B cell (primary cell): ENCODE results near the gene TRPC1. TPM values are rescaled to one million over a fixed set of nuclear protein-coding genes. Genes with fewer than 3 reads are reported as not detected.

Source experiments
- ATAC-seq: fragments of 200-7000 bp; cut with Tn5 transposase; one replicate; pipeline ENCODE4 v1.10.0; 2021; ENCODE audit warnings: low read depth, mild to moderate bottlenecking, moderate number of reproducible peaks, moderate library complexity
- CTCF ChIA-PET: fragments of 350-600 bp; sonication (Branson Sonifier 250); formaldehyde crosslinking; loops from one replicate; lab custom pipeline; 2021; ENCODE audit warnings: antibody characterized with exemption, inconsistent platforms; lab: Charles Lee
- POLR2A ChIA-PET: fragments of 350-600 bp; sonication (Branson Sonifier 250); formaldehyde crosslinking; loops from one replicate; lab custom pipeline; 2021; ENCODE audit warnings: antibody characterized with exemption; lab: Charles Lee
- DNase-seq: peaks from one replicate; pipeline ENCODE4 v3.0.0; 2013
- H2AFZ ChIP-seq: 2 replicates; pipeline ENCODE4 v1.6.1; 2012; ENCODE audit warnings: mild to moderate bottlenecking, low read depth, low read length; ENCODE audit not compliant: insufficient read depth, poor library complexity, severe bottlenecking
- H3K27ac ChIP-seq, 2 donors: 1 replicate in 1 of 2; 2 replicates in 1 of 2; pipeline ENCODE4 v1.5.1; 2012 to 2013; ENCODE audit warnings: low read length in 2 of 2, mild to moderate bottlenecking in 2 of 2, moderate library complexity in 1 of 2
- H3K27me3 ChIP-seq, 4 experiments: fragments of 200-600 bp in 1 of 4; sonication (generic) in 1 of 4; replicated peaks in 1 of 4; 1 replicate in 2 of 4; 2 replicates in 2 of 4; pipeline versions ENCODE4 v1.6.1 to v1.7.0; 2013 to 2016; ENCODE audit warnings: low read length in 3 of 4, mild to moderate bottlenecking in 2 of 4, mixed read lengths in 1 of 4, moderate library complexity in 1 of 4; ENCODE audit not compliant: insufficient read depth in 4 of 4, control insufficient read depth in 3 of 4; ENCODE audit errors: control extremely low read depth in 1 of 4
- H3K36me3 ChIP-seq, 2 experiments: replicated peaks in 1 of 2; 1 replicate in 1 of 2; 2 replicates in 1 of 2; pipeline versions ENCODE4 v1.6.1 to v1.7.1; 2013; ENCODE audit warnings: low read length in 1 of 2; ENCODE audit not compliant: insufficient read depth in 2 of 2, control insufficient read depth in 1 of 2; ENCODE audit errors: control extremely low read depth in 1 of 2, extremely low read depth in 1 of 2
- H3K4me1 ChIP-seq, 2 donors: fragments of 200-600 bp in 1 of 2; sonication (generic) in 1 of 2; 1 replicate in 1 of 2; 2 replicates in 1 of 2; pipeline versions ENCODE4 v1.5.1 to v1.6.1; 2013 to 2017; ENCODE audit warnings: low read length in 2 of 2; ENCODE audit not compliant: control insufficient read depth in 2 of 2, insufficient read depth in 2 of 2
- H3K4me2 ChIP-seq: replicated peaks from 2 replicates; pipeline ENCODE3; 2012; ENCODE audit warnings: mild to moderate bottlenecking, low read depth, low read length; ENCODE audit not compliant: poor library complexity, severe bottlenecking
- H3K4me3 ChIP-seq, 5 experiments: fragments of 200-600 bp in 1 of 5; sonication (generic) in 1 of 5; 1 replicate in 3 of 5; 2 replicates in 2 of 5; pipeline versions ENCODE4 v1.5.1 to v1.7.0; 2011 to 2016; ENCODE audit warnings: low read length in 4 of 5, mild to moderate bottlenecking in 4 of 5, low read depth in 2 of 5, control low read depth in 1 of 5, moderate library complexity in 1 of 5; ENCODE audit not compliant: insufficient read depth in 1 of 5; ENCODE audit errors: control extremely low read depth in 1 of 5, extremely low read depth in 1 of 5
- H3K79me2 ChIP-seq: fragments of 200-600 bp; sonication (generic); one replicate; pipeline ENCODE4 v1.6.0; 2016; ENCODE audit warnings: low read length; ENCODE audit not compliant: control insufficient read depth, insufficient read depth
- H3K9ac ChIP-seq: fragments of 200-600 bp; sonication (generic); 2 replicates; pipeline ENCODE4 v1.6.1; 2017; ENCODE audit warnings: mild to moderate bottlenecking, low read length, moderate library complexity
- H3K9me3 ChIP-seq, 3 donors: one replicate each; pipeline versions ENCODE4 v1.6.1 to v1.7.1; 2013; ENCODE audit warnings: low read length in 2 of 3; ENCODE audit not compliant: control insufficient read depth in 2 of 3, insufficient read depth in 1 of 3; ENCODE audit errors: control extremely low read depth in 1 of 3
- H4K20me1 ChIP-seq: 2 replicates; pipeline ENCODE4 v1.6.0; 2012; ENCODE audit warnings: mild to moderate bottlenecking, low read length; ENCODE audit not compliant: insufficient read depth, control insufficient read depth, poor library complexity, severe bottlenecking
- H3K27ac Mint-ChIP-seq: one replicate; pipeline ENCODE4 v1.8.0; 2021; ENCODE audit warnings: mixed read lengths
- H3K27me3 Mint-ChIP-seq: one replicate; pipeline ENCODE4 v1.8.0; 2021; ENCODE audit warnings: mixed read lengths
- H3K4me1 Mint-ChIP-seq: one replicate; pipeline ENCODE4 v1.8.0; 2021; ENCODE audit warnings: mixed read lengths
- H3K4me3 Mint-ChIP-seq: one replicate; pipeline ENCODE4 v1.8.0; 2021; ENCODE audit warnings: mixed read lengths
- H3K9me3 Mint-ChIP-seq: one replicate; pipeline ENCODE4 v1.8.0; 2022; ENCODE audit warnings: mixed read lengths; ENCODE audit not compliant: insufficient read depth
- CTCF ChIP-seq: fragments of 200-600 bp; IDR thresholded peaks from one replicate; pipeline ENCODE4 v1.8.0; 2022; ENCODE audit warnings: antibody characterized with exemption, mild to moderate bottlenecking
- EZH2 ChIP-seq: IDR thresholded peaks from 2 replicates; pipeline ENCODE4 v1.6.1; 2012; ENCODE audit warnings: borderline replicate concordance, low read depth, mild to moderate bottlenecking, moderate library complexity, low read length; ENCODE audit not compliant: insufficient read depth, poor library complexity, severe bottlenecking
- WGBS: methylation state at CpG from one replicate; pipeline ENCODE4 v1.1.5; 2013; ENCODE audit warnings: missing lambda C conversion rate; ENCODE audit not compliant: insufficient coverage; 5-methylcytosine and 5-hydroxymethylcytosine counted together
- intact Hi-C: fragments of 100-400 bp; cut with micrococcal nuclease; formaldehyde crosslinking; loops from one replicate; pipeline ENCODE4 v1.10.0; 2022
- polyA plus RNA-seq: library from polyadenylated mRNA; depleted of rRNA; stranded (reverse); fragments of >200 nt; gene quantifications from 2 replicates; pipeline ENCODE4 v1.2.3, GENCODE V29; 2012
- total RNA-seq, 2 donors: library from RNA; stranded (reverse); fragments of 120-200 nt in 1 of 2; gene quantifications; 1 replicate in 1 of 2; 2 replicates in 1 of 2; pipeline versions ENCODE4 v1.2.3 to v1.2.4, GENCODE V29; 2013 to 2022

Gene TRPC1
- total and polyA plus RNA-seq, 2 donors (not counting 1 experiment from before 2014, with no cell fraction given), result 2.0 to 3.8 TPM

GRCh38 chr3:142846779-142847577 lies 123.1 kb downstream of the TRPC1 start:
- no peak overlapping the region for H3K27ac ChIP-seq
- no peaks in the 10 kb centered on the region for H4K20me1 ChIP-seq
- DNase-seq (no peak), ATAC-seq (no peak)
- no peaks in the 10 kb centered on the region for H3K36me3 ChIP-seq
- no peaks in the 10 kb centered on the region for H3K79me2 ChIP-seq
- H3K27me3 ChIP-seq, result peaks cover 0 to 5% (median 0%) of the 10 kb centered on the region in 4 experiments
- H2AFZ ChIP-seq, result no peak overlapping the region
- ChIA-PET CTCF (interaction anchor here (1.3 kb wide), 1 partner anchor 10 kb away, joined by 3 read pairs; no protein-coding TSS in a partner anchor), POLR2A (no interaction called here)
- 75% methylated on average over 1 of the region's 2 CpGs for WGBS
- H3K9me3 ChIP-seq, result no peaks in the 10 kb centered on the region
- Mint-ChIP-seq H3K9me3 (no peaks in the 10 kb centered on the region), H3K27me3 (peaks cover 5% of the 10 kb centered on the region), H3K27ac (no peak overlapping the region), H3K4me3 (no peak overlapping the region), H3K4me1 (no peaks in the 10 kb centered on the region)
- no peak overlapping the region for H3K4me3 ChIP-seq
- no peak overlapping the region for H3K9ac ChIP-seq
- H3K4me1 ChIP-seq, result no peaks in the 10 kb centered on the region
- no peak overlapping the region for H3K4me2 ChIP-seq
- intact Hi-C loops, result no loop called here
- TF ChIP-seq CTCF, result no peak
- TF ChIP-seq EZH2, result no peak

GRCh38 chr3:142849148-142849547 lies 125.3 kb downstream of the TRPC1 start:
- Histone ChIP-seq H3K9ac (no peak overlapping the region), H3K4me2 (no peak overlapping the region), H3K4me3 (no peak overlapping the region), H3K27me3 (peaks cover 0 to 5% (median 0%) of the 10 kb centered on the region in 4 experiments), H3K36me3 (no peaks in the 10 kb centered on the region), H3K4me1 (no peaks in the 10 kb centered on the region), H2AFZ (no peak overlapping the region), H3K27ac (no peak overlapping the region), H3K79me2 (no peaks in the 10 kb centered on the region), H4K20me1 (no peaks in the 10 kb centered on the region), H3K9me3 (no peaks in the 10 kb centered on the region)
- ChIA-PET CTCF (no interaction called here), POLR2A (no interaction called here)
- no peak for DNase-seq
- Mint-ChIP-seq H3K27me3 (peaks cover 5% of the 10 kb centered on the region), H3K4me1 (no peaks in the 10 kb centered on the region), H3K9me3 (no peaks in the 10 kb centered on the region), H3K27ac (no peak overlapping the region), H3K4me3 (no peak overlapping the region)
- WGBS, result no CpG with 5 or more reads among the region's 3 CpGs
- no peak for ATAC-seq
- TF ChIP-seq EZH2, result no peak
- TF ChIP-seq CTCF, result no peak
- intact Hi-C loops, result no loop called here
